GM21528 (cell line): ENCODE data around the gene ACSS1.

ENCODE experiments used
- ATAC-seq: cut with Tn5 transposase; IDR thresholded peaks from one replicate; pipeline ENCODE4 v1.9.1; 2021; ENCODE audit warnings: mild to moderate bottlenecking, moderate library complexity; ENCODE audit not compliant: unreplicated experiment, low FRiP score

ACSS1 gene

DNA sequence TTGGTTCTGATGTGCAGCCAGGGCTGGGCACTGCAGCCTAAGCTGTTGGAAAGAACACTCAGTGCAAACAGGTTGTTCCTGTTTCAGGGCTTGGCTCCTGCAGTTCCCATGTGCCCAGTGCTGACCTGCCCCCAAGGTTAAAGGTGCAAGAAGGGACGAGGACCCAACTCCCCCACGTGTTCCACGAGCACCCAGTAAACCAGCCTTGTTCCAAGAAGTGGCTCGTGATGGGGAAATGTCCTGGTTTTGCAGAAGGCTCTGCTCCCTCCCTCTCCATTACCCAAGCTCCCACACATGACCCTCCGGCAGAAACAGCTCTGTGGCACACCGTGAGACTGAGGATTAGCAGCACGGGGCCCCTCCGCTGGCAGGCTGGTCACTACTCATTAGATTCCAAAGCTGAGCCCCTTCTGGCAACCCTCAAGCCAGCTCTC is 9.4 kb downstream of the ACSS1 start:
- no peak for ATAC-seq

DNA sequence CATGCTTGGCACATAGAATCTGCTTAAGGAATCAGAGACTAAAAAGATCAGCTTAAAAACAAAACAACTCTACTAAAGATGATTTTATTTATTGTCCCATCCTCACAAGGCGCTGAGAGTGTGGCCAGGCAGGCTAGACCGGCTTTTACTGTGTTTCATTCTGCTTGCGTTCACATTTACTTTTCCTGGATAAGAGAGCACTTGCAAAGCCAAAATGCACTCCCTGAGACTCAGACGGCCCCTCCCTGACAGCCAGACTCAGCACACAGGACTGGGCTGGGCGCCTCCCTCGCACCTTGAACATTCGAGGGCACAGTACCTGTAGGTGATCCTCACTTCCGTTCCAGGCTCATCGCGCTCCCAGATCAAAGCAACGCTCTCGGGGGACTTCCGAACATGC is 10.2 kb downstream of the ACSS1 start:
- ATAC-seq, result no peak

DNA sequence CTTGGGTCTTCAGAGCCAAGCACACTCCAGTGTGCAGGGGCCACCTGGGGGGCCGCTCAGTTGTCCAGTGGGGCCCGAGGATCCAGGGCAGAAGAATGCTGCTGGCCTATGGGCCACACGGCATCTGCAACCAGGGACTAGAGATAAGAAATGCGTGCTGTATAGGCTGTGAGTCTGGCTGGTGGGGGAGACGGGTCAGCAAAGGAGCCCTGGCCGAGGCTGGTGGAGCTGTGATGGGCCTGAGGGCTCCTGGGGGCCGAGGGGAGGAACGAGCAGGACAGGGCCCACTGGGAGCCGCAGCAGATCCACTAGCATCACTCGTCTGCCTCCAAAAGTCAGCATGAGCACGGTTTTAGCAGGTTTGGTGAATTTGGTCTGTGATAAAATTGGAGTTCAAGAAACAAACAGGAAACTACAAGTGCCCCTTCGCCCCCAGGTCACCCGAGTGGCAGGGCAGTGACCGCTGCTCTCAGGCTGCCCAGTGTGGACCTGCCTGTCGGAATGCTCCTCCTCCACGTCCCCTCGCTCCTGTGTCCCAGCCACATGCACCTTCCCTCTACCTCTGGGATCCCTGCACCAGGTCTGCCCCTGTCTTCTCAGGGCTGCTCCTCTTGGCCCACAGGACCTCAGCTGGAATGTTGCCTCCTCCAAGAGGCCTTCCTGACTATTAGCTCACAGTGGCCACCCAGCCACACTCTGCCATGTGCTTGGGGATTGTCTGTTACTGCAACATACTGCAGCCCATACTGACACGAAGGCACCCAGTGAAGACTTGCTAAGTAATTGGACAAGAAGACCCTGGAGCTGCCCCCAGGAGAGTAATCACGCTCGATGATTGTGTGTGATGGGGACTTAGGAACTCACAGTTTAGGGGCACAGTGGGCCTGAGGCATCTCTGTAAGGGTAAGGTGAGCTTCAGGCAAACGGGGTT is 10.9 kb downstream of the ACSS1 start:
- no peak for ATAC-seq

DNA sequence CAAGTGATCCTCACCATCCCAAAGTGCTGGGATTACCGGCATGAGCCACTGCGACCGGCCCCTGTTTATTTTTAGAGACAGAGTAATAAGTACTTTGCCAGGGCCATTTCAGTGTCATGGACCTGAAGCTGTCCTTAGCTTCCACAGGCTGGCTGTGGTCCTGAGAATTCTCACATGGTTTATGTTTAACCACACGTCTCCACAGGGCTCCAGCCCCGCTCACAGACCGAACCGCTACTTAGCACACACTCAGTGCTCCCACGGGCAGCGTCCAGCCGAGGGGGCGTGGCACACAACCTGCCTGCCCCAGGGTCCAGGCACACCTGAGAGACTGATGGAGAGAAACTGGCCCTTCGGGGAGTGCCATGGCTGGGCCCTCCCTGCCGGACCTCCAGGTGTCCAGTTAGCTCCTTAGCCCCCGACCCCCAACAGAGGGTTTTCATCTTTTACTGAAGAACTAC is 11.7 kb downstream of the ACSS1 start:
- no peak for ATAC-seq

DNA sequence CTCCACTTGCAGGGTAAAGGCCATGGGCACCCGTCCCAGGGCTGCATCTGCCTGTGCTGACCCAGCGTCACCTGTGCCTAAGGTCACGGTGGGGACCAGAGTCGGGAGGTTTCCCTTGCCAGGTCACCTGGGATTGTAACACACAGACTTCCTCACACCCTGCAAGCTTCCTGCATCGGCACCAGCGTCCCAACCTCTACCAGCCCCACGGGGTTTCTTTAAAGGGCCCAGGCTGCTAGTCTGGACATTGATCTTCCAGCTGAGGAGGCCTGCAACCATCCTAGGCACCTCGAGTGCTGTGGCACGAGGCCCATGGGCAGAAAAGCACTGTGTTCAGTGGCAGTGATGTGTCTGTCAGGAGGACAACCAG is 12.6 kb downstream of the ACSS1 start:
- no peak for ATAC-seq

DNA sequence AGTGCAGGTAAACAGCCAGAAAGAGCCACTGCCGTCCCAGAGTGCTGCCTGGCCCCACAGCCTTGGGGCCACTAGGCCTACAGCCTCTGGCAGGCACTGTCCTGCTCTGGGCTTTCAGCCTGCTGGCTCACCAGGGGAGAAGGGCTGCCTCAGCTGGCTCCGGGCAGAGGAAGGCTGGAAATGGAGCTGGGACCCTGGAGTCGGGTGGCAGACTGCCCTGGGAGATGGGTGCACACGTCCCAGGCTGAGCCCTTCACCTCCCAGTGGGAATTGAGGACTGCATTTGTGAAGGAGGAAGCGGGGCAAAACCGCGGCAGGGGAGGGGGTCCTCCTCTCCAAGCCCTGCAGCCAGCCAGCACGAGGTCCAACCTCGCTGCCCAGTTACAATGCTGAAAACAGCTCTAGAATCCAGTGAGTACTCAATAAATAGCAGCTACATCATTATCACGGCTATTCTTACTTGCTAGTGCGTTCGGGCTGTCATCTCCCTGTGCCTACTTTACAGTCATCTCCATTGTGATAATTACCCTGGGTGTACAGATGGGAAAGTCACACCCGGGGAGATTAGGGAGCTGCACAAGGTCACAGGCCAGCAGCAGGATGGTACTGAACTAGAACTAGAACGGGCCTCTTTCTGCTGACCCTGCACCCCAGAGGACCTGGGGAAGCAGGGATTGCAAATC is 13.1 kb downstream of the ACSS1 start:
- no peak for ATAC-seq

DNA sequence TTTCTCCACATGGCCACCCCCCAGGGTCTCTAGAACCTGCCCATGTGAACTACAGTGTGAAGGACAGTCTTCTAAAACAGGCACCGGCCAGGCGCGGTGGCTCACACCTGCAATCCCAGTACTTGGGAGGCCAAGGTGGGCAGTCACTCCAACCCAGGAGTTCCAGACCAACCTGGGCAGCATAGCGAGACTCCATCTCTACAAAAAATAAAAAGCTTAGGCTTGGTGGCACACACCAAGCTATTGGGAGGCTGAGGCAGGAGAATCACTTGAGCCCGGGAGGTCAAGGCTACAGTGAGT is 13.7 kb downstream of the ACSS1 start:
- ATAC-seq, result no peak

DNA sequence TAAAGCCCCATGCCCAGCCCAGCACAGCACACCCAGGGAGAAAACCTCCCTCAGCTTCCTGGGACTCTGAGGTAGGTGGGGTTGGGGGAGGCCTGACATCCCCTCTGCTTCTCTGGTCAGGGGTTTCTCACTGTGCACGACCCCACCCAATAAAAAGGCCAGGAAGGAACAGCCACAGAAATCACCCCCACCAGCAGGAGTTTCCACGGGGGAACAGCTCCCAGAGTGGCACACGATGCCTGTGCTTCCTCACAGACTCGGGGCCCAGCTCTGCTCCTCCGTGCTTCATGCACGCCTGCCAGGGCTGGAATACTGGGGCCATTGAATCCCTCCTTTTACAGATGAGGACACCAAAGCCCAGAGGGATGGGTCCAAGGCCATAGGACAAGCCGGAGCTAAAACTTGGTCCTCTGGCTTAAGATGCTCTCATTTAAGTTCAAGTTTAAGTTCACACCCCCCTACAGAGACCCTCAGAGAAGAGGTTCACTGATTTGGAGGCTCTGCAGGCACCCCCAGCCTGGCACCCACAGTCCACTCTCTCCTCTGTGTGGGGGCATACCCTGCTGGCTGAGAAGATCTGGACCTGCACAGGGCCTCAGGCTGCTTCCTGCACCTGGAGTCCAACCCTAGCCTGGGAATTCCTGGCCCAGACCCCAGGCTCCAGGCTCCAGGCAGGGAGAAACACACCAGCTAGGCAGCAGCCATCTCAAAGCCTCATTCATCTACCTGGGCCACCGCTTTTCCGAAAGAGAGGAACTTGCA is 14.3 kb downstream of the ACSS1 start:
- ATAC-seq, result no peak

DNA sequence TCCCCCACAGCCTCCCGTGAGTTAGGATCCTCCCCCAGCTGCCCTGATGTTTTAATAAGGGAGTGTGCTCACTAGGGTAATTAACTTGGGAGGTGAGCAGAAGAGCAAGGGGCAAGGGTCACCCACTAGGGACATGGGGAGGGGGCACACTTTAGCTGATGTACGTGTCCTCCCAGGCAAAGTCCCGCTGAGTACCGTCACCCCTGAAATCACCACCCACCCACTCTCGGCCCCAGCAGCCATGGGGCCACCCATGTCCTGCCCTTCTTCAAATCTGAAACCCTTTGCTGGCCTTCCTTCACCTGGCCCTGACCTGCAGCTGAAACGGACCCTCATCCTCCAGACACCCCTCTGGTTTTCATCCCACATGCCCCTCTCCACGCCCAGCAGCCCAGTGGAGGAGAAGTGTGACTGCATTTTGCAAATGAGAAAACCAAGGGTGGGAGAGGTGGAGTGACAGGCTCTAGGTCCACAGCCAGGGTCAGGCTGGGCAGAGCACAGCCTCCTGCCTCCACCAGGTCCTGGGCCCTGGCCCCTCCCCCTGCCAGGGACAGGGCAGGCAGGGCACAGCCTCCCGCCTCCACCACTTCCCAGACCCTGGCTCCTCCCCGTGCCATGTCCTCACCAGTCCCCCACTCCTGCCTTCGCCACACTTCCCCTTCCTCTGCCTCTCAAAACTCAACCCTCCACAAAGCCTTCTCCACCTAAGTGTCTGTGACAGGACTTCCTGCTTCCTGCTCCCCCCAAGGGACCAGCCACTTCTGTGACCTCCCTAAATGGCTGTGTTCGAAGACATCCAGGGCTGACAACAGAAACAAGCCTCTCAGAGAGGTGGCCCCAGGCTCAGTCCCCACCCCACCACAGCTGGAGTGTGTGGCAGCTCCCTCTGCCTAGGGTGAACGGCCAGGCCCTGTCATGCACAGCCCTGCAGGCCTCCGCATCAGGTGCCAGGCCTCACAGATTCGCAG is 15.1 kb downstream of the ACSS1 start:
- ATAC-seq, result peak; percentile 93

DNA sequence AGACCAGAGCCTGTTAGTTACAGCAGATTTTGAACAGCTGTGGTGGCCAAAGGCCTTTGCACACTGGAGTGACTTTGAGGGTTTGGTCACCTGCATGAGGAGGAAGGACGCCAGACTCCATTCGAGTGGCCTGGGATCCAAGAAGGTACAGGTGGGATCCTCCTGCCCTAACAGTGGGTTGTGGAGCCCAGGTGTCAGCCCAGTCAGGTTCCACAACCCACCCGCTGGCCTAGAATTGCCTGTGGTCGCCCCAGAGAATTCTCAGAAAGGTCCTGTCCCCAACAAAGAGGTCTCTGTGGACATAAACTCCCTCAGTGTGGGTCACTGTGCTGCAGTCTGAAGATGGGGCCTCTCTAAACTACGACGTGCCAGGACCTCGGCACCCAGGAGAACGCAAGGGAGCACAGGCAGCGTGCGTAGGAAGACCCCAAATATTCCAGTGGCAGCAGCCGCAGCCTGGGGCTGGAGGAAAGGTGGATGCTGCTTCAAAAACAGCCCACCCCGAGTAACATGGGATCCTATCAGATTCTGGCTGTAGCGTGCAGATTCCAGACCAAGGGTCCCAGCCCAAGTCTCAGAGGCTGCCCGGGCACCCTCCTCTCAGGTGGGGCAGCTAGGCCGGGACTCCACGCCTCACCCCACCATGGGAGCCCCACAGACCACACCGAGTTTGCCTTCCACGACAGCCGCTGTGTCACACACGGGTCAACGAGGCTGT is 16.0 kb downstream of the ACSS1 start:
- no peak for ATAC-seq

DNA sequence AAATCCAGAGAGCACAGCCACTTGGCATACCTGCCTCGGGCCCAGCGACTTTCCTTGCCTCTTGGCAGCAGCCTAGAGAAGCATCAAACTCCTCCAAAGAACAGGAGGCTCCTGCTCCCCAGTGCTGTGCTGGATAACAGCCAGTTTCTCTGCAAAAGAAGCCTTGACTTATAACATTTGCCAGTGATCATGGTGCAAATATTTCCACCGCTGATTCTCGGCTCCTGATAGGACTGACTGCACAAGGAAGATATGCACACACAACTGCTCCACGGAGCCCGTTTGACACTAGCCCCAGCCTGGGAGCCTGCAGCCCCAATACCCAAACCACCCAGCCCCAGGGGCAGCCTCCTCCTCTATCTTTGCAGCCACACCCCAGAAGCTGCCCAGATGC is 17.5 kb downstream of the ACSS1 start:
- no peak for ATAC-seq

DNA sequence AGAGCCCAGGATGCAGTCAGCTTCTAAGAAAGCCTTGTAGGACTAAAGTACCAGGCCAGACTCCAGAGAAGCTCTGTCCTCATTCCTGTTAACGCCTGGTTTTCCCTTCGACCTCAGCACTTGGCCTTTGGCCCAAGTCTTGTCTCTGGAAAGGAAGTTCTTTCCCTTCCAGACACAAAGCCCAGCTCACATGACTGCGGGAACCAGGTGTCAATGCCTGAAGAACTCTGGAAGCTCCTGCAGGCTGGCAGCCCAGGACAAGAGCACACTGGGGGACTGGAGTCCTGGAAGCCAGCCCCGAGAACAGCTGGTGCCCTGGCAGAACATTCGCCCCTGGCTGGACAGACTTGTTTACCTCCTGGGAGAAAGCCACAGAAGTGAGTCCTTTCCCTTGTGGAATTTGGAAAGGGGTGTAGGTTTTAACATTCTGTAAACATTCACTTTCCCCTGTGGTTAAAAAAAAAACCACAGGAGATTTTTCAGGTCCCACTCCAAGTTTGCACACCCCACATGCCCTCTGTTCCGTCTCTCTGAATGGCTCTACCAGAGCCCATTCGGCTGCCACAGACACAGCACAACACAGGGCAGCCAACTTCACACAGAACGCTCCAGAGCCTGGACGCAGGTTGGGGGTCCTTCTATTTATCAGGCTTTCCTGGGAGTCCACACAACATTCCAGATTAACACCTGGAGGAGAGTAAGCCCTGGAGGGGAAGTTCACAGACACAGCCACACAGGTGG is 18.1 kb downstream of the ACSS1 start:
- ATAC-seq, result no peak

DNA sequence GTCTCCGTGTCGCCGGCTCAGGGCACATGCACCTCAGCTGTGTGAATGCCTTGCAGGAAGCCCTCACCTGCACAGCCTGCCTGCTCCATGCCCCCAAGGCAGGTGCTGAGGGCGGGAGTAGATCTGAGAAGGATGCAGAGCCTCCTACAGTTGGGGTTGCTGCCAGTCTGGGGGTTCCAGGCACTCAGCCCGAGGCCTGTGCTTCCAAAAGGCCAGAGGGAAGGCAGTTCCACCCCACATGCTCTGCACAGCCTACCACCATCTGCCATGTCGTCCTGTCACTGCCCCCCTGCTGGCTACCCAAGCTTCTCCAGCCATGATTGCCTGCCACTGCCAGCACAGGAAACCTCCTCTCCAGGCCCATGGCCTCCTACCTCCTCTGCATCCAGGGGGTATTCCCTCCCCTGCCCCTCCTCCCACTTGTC is 19.3 kb downstream of the ACSS1 start:
- ATAC-seq, result no peak

DNA sequence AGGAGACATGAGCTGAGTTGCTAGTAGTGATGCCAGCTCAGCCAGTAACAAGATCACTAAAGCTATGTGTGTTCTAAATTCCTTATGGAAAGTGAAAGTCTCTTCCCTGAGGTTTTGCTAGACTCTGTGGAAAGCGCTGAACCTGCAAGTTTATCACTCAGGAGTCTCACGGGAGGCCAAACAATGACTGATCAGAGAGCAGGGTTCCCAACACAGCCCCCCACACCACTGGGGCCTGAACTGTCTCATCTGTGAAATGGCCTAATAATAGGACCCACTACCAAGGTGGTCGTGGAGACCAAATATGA is 19.9 kb downstream of the ACSS1 start:
- ATAC-seq, result no peak

DNA sequence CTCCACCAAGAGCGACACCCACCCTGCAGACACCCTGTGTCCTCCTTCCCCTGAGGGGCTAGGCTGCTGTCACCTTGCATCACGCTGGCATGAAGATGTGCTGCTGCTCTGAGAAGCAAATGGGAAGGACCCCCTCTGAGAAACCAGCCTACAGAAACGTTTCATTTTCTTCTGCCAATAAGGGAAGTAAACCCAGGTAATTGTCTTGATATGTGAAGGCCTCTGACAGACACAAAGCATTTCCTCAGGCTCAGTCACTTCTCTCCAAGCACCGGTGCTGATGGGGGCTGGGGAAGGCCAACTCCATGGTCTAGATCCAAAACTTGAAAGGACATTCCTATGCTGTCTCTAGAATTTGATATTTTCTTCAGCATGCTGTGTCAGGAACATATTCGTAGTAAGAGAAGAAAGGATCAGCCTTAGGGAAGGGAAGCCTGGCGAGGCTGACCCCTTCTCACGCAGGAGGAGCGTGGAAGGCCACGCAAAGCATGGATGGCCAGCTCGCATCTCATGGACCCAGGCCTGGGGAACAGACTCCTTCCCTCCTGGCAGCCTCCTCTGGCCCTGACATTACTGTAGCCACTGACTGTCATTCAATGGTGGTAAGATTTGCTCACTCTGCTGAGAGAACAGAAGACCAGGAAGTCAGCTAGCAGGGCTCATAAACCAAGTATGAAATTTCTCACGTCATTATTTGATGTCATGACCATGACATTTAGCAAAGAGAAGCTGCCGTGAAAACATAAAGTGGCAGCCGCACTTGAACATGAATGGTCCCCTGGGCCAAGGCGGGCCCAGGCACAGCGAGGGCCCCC is 20.4 kb downstream of the ACSS1 start:
- no peak for ATAC-seq

DNA sequence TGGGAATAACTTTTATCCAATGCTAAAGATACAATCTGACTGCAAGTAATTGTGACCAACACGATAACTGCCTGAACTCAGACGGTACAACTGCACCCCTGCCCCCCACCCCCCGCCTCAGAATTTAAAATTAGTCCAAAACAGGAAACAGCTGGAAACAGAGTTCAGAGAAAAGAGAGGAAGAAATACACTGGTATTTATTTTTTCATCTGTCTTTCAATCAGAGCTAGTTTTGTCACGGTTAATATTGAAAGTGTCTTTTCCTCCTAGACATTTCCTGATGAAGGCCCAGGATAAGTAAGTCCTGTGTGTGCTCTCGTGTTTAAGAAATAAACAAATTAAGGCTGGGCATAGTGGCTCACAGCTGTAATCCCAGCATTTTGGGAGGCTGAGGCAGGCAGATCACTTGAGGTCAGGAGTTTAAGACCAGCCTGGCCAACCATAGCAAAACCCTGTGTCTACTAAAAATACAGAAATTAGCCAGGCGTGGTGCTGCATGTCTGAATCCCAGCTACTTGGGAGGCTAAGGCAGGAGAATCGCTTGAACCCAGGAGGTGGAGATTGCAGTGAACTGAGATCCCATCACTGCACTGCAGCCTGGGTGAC is 21.5 kb downstream of the ACSS1 start:
- no peak for ATAC-seq

DNA sequence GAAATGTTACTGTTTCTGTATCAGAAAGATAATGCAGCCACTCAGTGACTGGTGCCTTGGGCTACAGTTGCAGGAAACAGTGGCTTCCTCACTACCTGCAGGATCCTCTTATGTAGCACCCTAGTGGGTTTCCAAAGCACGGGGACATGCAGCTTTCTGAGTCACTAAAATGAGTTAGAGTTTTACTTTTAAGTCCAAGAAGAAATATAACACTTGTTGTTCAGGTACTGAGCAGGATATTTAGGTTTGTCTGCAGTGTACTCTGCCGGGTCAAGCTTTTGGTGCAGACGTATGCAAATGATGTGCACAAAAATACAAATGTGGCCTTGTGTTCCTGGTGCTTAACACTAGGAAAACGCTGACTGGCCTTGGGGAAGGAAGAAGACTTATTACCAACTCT is 22.0 kb downstream of the ACSS1 start:
- ATAC-seq, result no peak

DNA sequence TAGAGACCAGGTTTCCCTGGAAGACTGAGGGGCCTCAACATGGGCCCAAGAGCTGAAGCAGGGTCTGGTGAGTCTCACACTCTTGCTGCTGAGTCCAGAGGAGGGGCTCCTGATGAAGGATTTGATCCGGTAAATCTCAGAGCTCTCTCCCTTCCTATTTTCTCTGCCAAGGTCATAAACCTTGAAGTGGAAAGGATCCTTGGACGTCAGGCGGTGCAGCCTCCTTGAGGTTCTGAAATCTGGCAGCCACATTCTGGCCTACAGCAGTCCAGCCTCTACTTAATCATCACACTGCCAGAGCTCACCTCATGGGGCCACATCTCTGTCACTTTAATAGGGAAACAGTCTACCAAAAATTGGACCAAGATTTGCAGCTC is 24.0 kb downstream of the ACSS1 start:
- no peak for ATAC-seq
